DOHH2 (cell line): ENCODE data around the gene NXPH4.

Experiments
- H3F3A ChIP-seq: fragments of 200-600 bp; sonication (generic), shearing (Covaris generic); 2 replicates; pipeline ENCODE4 v1.6.0; 2016; ENCODE audit warnings: antibody characterized with exemption, mild to moderate bottlenecking; ENCODE audit not compliant: control insufficient read depth, insufficient read depth
- H3K27ac ChIP-seq: fragments of 200-600 bp; sonication (generic); 2 replicates; pipeline ENCODE4 v1.5.1; 2014; ENCODE audit warnings: low read depth, mild to moderate bottlenecking, low read length, moderate library complexity
- H3K27me3 ChIP-seq: fragments of 200-600 bp; sonication (generic); 2 replicates; pipeline ENCODE4 v1.6.1; 2014; ENCODE audit warnings: mild to moderate bottlenecking, low read length, mixed read lengths; ENCODE audit not compliant: control insufficient read depth
- H3K36me3 ChIP-seq: fragments of 200-600 bp; sonication (generic); 2 replicates; pipeline ENCODE4 v1.6.1; 2014; ENCODE audit warnings: mild to moderate bottlenecking, low read length, moderate library complexity, mixed read lengths; ENCODE audit not compliant: control insufficient read depth
- H3K4me1 ChIP-seq: fragments of 200-600 bp; sonication (generic); 2 replicates; pipeline ENCODE4 v1.6.1; 2014; ENCODE audit warnings: mild to moderate bottlenecking, low read length, mixed read lengths; ENCODE audit not compliant: control insufficient read depth
- H3K4me2 ChIP-seq: fragments of 200-600 bp; sonication (generic); 2 replicates; pipeline ENCODE4 v1.6.0; 2014; ENCODE audit warnings: mild to moderate bottlenecking, low read length, moderate library complexity
- H3K4me3 ChIP-seq: fragments of 200-600 bp; sonication (generic); 2 replicates; pipeline ENCODE4 v1.5.1; 2014; ENCODE audit warnings: mild to moderate bottlenecking, low read length, mixed read lengths
- H3K79me2 ChIP-seq: fragments of 200-600 bp; sonication (generic); 2 replicates; pipeline ENCODE4 v1.6.1; 2014; ENCODE audit warnings: mild to moderate bottlenecking, low read length, mixed read lengths; ENCODE audit not compliant: control insufficient read depth
- H3K9me2 ChIP-seq: fragments of 200-600 bp; sonication (generic); replicated peaks from 2 replicates; pipeline ENCODE4 v1.6.1; 2014; ENCODE audit warnings: mild to moderate bottlenecking, low read length, mixed read lengths; ENCODE audit not compliant: control insufficient read depth
- H3K9me3 ChIP-seq: fragments of 200-600 bp; sonication (generic); 2 replicates; pipeline ENCODE4 v1.6.1; 2014; ENCODE audit warnings: antibody characterized with exemption, low read length, mixed read lengths; ENCODE audit not compliant: control insufficient read depth, insufficient read depth
- H4K20me1 ChIP-seq: fragments of 200-600 bp; sonication (generic); 2 replicates; pipeline ENCODE4 v1.6.0; 2014; ENCODE audit warnings: low read depth, mild to moderate bottlenecking, antibody characterized with exemption, low read length, moderate library complexity; ENCODE audit not compliant: control insufficient read depth, insufficient read depth
- CTCF ChIP-seq: fragments of 200-600 bp; sonication (generic); IDR thresholded peaks from one replicate; pipeline ENCODE4 v1.5.1; 2014; ENCODE audit warnings: antibody characterized with exemption, mild to moderate bottlenecking, low read depth, low read length; ENCODE audit not compliant: poor library complexity, severe bottlenecking
- EZH2phosphoT487 ChIP-seq: fragments of 200-600 bp; sonication (generic); IDR thresholded peaks from 2 replicates; pipeline ENCODE4 v1.6.1; 2017; ENCODE audit warnings: borderline replicate concordance, mild to moderate bottlenecking, antibody characterized with exemption, low read length, moderate library complexity, mixed read lengths

The NXPH4 gene

DNA sequence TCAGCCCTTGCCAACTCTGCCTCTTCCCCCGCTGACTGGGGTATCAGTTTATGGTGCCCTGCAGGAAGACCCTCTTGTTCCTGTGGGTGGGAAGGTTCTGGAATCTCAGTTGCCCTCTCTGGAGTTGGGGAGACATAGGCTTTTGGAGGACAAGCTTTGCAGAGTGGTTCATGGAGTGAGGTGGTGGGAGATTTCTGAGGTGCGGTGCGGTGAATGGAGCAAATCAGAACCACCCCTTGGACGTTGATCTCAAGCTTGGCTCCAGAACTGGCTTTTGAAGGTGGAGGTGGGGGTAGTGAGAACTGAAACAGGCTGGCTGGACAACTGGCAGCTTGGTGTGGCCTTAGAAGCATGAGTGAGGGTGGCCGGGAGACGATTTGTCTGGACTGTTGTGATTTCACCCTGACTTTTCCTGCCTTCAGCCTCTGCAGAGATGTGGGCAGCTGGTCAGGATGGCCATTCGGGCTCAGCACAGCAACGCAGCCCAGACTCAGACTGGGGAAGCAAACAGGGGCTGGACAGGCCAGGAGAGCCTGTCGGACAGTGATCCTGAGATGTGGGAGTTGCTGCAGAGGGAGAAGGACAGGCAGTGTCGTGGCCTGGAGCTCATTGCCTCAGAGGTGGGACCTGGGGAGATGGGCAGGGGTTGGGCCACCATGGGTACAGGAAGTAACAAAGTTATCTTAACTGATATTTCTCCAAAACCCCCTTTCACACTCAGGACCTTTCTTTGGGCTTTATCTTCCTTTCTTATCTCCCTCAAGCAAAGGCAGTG lies 14.0 kb downstream of the NXPH4 start:
- Histone ChIP-seq H3K4me1 (peaks cover 90% of the 10 kb centered on the region), H3K9me3 (no peaks in the 10 kb centered on the region), H3K79me2 (peaks cover 41% of the 10 kb centered on the region), H3K36me3 (peaks cover 60% of the 10 kb centered on the region), H3K27ac (peak overlapping the region; percentile 95), H3K27me3 (no peaks in the 10 kb centered on the region), H3F3A (peaks cover 46% of the 10 kb centered on the region), H3K4me3 (peak overlapping the region; percentile 91), H3K9me2 (no peaks in the 10 kb centered on the region), H4K20me1 (peaks cover 23% of the 10 kb centered on the region; the same call in 1 of the 2 replicates), H3K4me2 (peak overlapping the region; percentile 98)
- TF ChIP-seq EZH2phosphoT487 (no peak), CTCF (no peak)

GRCh38 chr12:57231276-57232021 lies 14.9 kb downstream of the NXPH4 start:
- H3K9me3 ChIP-seq = no peaks in the 10 kb centered on the region
- H3K4me1 ChIP-seq = peaks cover 90% of the 10 kb centered on the region
- peaks cover 42% of the 10 kb centered on the region for H3F3A ChIP-seq
- H4K20me1 ChIP-seq = peaks cover 23% of the 10 kb centered on the region; the same call in 1 of the 2 replicates
- peak overlapping the region; percentile 95 for H3K27ac ChIP-seq
- peak overlapping the region; percentile 98 for H3K4me2 ChIP-seq
- peaks cover 41% of the 10 kb centered on the region for H3K79me2 ChIP-seq
- H3K36me3 ChIP-seq = peaks cover 65% of the 10 kb centered on the region
- H3K4me3 ChIP-seq = peak overlapping the region; percentile 91
- no peaks in the 10 kb centered on the region for H3K27me3 ChIP-seq
- TF ChIP-seq EZH2phosphoT487 (no peak), CTCF (no peak)
- no peaks in the 10 kb centered on the region for H3K9me2 ChIP-seq

GRCh38 chr12:57232156-57232756 lies 15.7 kb downstream of the NXPH4 start:
- Histone ChIP-seq H3K79me2 (peaks cover 41% of the 10 kb centered on the region), H3K27me3 (no peaks in the 10 kb centered on the region), H3K4me3 (peak overlapping the region; percentile 46; the same call in 1 of the 2 replicates), H3F3A (peaks cover 41% of the 10 kb centered on the region), H4K20me1 (peaks cover 23% of the 10 kb centered on the region; the same call in 1 of the 2 replicates), H3K9me2 (no peaks in the 10 kb centered on the region), H3K9me3 (no peaks in the 10 kb centered on the region), H3K4me2 (peak overlapping the region; percentile 98), H3K36me3 (peaks cover 65% of the 10 kb centered on the region), H3K27ac (peak overlapping the region; percentile 95; the same call in 1 of the 2 replicates), H3K4me1 (peaks cover 91% of the 10 kb centered on the region)
- TF ChIP-seq EZH2phosphoT487 (no peak), CTCF (no peak)
